Superior temporal gyrus (tissue), 1 donor: ENCODE results near the gene KCNH3.
A peak's percentile ranks its signal among the peaks of the same experiment; 100 is the strongest.

Source experiments
- DNase-seq: peaks from one replicate; pipeline ENCODE4 v3.0.0-alpha.2; 2016; ENCODE audit errors: extremely low spot score

KCNH3 gene

GRCh38 chr12:49559011-49559675 lies 20.3 kb downstream of the KCNH3 start:
- DNase-seq = no peak

- no peak for DNase-seq
These were observed 21.9 kb downstream of the KCNH3 start for GRCh38 chr12:49560695-49561094.

- no peak for DNase-seq
These were observed 23.4 kb downstream of the KCNH3 start for GRCh38 chr12:49562233-49562632.

DNA sequence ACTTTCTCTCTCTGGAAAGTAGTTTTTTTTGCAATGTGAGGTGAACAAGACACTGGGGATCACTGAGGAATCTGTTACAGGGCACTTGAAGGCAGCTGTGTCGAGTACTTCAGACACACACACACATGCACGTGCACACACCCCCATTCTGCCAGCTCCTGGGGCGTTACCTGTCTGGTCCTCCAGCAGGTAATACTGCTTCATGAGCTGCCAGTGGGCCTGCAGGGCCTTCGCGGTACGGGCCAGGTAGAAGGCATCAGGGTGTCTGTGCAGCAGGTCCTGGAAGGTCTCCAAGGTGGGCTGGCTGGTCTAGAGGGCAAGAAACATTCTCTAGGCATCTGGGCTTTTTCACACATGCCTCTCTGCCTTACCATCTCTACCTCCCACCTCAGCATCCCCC lies 24.0 kb downstream of the KCNH3 start:
- no peak for DNase-seq

GRCh38 chr12:49563951-49564685 lies 25.3 kb downstream of the KCNH3 start:
- no peak for DNase-seq

DNA sequence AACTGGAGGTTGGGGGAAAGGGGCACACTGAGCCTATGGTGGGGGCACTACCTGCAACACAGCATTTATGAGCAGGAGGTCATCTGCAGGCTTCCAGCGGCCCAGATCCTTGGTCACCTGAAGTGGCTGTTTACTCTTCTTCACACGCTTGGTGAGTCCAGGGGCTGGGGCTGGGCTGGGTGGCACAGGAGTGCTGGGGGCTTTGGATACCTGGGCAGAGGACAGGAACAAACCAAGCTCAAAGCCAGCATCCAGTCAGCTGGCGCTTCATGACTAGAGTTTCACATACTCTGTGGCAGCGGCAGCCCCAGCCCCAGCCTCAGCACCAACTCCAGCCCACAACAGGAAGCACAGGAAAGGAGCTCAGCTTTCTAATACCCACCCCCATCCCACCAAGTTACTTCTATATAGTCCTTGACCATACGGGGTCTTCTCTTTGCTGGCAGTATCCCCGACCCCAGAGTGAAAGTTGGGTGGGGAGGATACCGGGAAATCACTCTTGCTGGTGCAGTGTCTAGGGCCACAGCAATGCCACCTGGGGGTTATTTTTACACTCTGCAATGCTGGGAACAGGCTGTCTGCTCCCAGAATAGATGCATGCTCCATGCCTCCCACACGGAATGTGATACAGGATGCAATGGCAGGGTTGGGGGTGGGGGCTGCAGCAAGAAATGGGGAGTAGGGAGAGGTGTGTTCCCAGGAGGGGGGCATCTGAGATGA lies 26.0 kb downstream of the KCNH3 start:
- peak; percentile 54 for DNase-seq

GRCh38 chr12:49565406-49566265 lies 26.8 kb downstream of the KCNH3 start:
- DNase-seq = no peak

- DNase-seq = no peak
These were observed 27.5 kb downstream of the KCNH3 start for GRCh38 chr12:49566361-49566760.

DNA sequence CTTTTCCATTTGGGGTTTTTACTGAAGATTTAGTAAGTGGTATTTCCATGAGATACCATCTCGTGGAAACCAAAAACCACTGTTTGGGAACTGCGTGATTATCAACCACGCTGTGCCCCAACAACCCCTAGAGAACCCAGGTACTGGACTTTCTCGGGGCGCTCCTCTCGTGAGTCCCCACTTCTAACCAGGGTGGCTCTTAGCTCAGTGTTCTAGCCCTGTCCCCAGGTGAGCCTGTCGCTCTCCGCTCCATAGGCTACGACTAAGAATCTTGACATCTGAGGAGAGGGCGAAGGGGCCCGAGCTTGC lies 28.4 kb downstream of the KCNH3 start:
- no peak for DNase-seq

GRCh38 chr12:49567611-49568441 lies 29.0 kb downstream of the KCNH3 start, which contains the start of gene MCRS1:
Gene MCRS1, minus strand, starts transcription at chr12:49568142. Its CDS starts 1,411 bp downstream, at chr12:49566731.
- DNase-seq = peak; percentile 96

GRCh38 chr12:49568442-49569162 lies 29.8 kb downstream of the KCNH3 start:
- DNase-seq = no peak

DNA sequence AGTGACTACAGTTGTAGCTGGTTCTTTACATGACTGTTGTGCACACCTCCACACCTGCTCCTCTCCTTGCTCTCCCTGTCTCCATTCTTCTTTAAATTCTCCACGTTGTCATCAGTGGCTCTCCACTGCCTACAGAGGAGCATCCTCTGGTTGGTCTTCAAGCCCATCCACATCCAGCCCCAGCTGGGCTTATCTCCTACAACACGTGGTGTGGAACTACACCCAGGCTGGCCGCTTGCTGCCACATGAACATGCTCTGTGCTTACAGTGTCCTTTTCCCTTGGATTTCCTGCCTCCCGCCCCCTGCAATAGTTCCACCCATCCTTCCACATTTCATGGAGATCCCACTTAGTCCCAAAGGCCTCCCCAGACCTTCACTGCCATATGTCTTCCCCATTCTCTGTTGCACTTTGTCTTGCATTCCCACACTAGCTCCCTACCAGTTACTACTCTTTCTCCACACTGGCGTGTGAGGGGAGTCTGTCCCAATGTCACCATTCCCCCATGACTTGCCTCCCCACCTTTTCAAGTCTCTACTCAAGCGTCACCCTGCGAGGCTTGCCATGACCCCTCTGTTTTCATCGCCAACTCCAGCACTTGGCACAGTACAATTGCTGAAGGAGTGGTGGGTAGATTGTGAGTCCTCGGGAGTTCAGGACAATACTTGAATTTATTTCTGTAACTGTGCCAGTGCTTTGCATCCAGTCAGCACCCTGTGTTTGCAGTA lies 38.9 kb downstream of the KCNH3 start:
- DNase-seq = no peak

DNA sequence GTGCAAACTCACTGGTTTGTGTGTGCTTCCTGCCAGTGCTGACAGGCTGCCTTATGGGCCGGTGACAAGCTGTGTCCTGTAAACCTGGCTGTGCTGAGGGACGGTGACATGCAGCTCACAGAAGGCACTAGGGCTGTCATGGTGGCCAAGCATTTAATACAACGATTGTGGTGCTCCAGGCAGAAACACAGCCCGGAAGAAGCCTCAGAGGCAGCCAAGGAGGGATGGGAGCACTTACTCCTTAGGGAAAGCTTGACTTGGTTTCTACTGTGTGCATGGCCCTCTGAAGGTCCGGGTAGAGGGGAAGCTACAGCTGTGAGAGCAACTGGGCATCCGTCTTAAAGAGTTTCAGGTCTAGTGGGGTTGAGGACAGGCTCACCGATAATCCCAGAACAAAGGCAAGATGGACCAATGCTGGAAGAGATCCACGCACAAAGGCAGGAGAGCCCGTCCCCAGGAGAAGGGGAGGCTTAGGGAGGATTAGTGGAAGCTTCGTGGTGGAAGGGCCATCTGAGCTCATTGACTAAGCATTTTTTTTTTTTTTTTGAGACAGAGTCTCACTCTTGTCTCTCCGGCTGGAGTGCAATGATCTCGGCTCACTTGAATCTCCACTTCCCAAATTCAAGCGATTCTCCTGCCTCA lies 39.8 kb downstream of the KCNH3 start:
- no peak for DNase-seq

GRCh38 chr12:49580572-49581535 lies 42.0 kb downstream of the KCNH3 start:
- peak; percentile 89 for DNase-seq

DNA sequence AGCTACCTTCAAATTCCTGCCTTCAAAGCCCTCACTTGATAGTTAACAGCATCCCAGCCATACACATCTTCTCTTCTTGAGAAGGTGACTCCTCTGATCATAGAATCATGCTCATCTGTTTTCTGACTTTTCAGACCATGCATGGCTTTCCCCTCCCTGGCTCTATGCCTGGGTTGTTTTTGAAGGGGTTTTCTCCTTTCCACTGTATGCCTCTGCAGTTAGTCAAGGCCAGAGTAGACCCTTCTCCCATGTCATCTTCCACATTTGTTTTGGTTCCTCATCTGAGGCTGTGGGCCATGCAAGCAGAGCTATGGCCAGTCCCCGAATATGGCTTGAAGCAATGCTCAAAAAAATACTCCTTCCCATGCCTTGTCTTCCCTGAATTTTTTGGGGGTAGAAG lies 43.4 kb downstream of the KCNH3 start:
- DNase-seq = no peak

DNA sequence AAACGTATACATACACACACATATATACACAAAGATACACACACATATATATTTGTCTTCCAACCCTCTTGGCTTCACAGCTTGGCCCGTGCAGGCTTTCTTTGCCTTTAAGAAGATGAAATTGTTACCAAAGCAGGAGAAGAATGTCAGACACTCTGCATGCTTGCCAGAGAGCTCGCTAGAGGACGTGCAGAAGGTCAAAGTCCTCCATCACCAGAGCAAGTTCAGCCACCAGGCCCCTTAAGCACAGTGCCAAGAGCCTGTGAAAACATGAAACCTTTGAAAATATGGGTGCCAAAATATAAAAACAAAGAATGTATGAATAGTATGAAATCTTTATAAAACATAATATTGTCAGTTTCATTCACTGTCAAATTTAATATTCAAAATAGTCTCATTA lies 44.0 kb downstream of the KCNH3 start:
- DNase-seq = no peak

DNA sequence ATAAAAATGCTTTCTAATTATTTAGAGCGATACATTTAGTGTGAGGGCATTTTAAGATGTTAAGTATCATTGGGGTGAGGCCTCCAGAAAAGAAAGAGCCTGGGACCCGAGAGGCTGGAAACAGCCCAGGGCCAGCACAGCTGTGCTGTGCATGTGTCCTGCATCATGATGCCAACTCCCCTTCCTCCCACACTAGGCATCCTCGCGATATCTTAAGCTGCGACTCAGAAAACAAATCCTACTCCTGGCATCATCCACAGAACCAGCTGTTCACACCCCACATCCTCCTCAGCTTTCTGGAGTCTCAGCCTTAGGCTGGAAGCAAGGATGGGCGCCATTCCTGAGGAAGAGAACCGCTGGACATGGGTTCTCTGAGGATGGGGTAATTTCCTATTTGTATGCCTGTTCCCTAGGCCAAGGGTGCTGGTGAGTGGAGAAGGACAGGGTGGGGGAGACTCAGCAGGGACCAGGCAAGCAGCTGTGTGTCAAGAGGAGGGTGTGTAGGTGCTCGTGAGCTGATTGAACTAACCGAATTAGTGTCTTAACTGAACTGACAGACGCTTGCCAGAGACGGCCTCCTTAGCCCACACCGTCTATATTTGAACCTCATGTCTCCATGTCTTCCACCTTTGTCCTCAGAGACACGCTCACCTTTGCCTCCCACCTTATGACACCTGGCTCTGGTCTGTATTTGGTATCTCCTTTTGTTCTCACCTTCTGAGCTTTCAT lies 44.7 kb downstream of the KCNH3 start:
- peak; percentile 52 for DNase-seq
